CD4-positive, alpha-beta T cell treated with Interleukin-12 subunit alpha and Interleukin-12 subunit beta, for 1 hour (primary cell): ENCODE results near the gene TGIF1.
"Not testable (repeated sequence)": the region's sequence is repeated elsewhere in the genome, so short reads cannot be mapped to it uniquely, and the experiment has no call there.

Experiments
- DNase-seq: peaks from one replicate; pipeline ENCODE4 v3.0.0-alpha.2; 2020

The TGIF1 gene

GRCh38 chr18:3450012-3450798, at the start of gene TGIF1:
Gene TGIF1, plus strand, starts transcription at chr18:3450172. Its CDS starts 318 bp downstream, at chr18:3450490.
- peak; percentile 83 for DNase-seq

- DNase-seq = no peak
These were observed 49.2 kb upstream of the TGIF1 start for GRCh38 chr18:3400567-3401296.

- no peak for DNase-seq
These were observed 48.0 kb upstream of the TGIF1 start for GRCh38 chr18:3401669-3402620.

- peak; percentile 6 for DNase-seq
These were observed 47.0 kb upstream of the TGIF1 start for GRCh38 chr18:3402982-3403451.

GRCh38 chr18:3405713-3406112, 44.3 kb upstream of the TGIF1 start:
- no peak for DNase-seq

- DNase-seq = no peak
These were observed 41.9 kb upstream of the TGIF1 start for GRCh38 chr18:3408107-3408506.

GRCh38 chr18:3409811-3410210, 40.2 kb upstream of the TGIF1 start:
- no peak for DNase-seq

GRCh38 chr18:3410273-3410672, 39.7 kb upstream of the TGIF1 start:
- no peak for DNase-seq

- not testable (repeated sequence) for DNase-seq
These were observed 39.1 kb upstream of the TGIF1 start for GRCh38 chr18:3410876-3411275.

GRCh38 chr18:3411327-3411726, 38.6 kb upstream of the TGIF1 start:
- no peak for DNase-seq

GRCh38 chr18:3411854-3412268, 38.1 kb upstream of the TGIF1 start:
- DNase-seq = peak; percentile 42

- not testable (repeated sequence) for DNase-seq
These were observed 37.4 kb upstream of the TGIF1 start for GRCh38 chr18:3412528-3412927.

GRCh38 chr18:3415110-3415509, 34.9 kb upstream of the TGIF1 start:
- DNase-seq = no peak

GRCh38 chr18:3418083-3418482, 31.9 kb upstream of the TGIF1 start:
- no peak for DNase-seq

GRCh38 chr18:3420919-3421279, 29.1 kb upstream of the TGIF1 start:
- no peak for DNase-seq

GRCh38 chr18:3422905-3423304, 27.1 kb upstream of the TGIF1 start:
- no peak for DNase-seq

GRCh38 chr18:3424280-3424890, 25.6 kb upstream of the TGIF1 start:
- no peak for DNase-seq

- DNase-seq = no peak
These were observed 24.9 kb upstream of the TGIF1 start for GRCh38 chr18:3425030-3425429.

- DNase-seq = no peak
These were observed 24.5 kb upstream of the TGIF1 start for GRCh38 chr18:3425446-3425845.

- no peak for DNase-seq
These were observed 23.9 kb upstream of the TGIF1 start for GRCh38 chr18:3426074-3426473.

- no peak for DNase-seq
These were observed 22.0 kb upstream of the TGIF1 start for GRCh38 chr18:3427944-3428343.

- DNase-seq = no peak
These were observed 20.9 kb upstream of the TGIF1 start for GRCh38 chr18:3429121-3429520.

GRCh38 chr18:3434685-3435084, 15.3 kb upstream of the TGIF1 start:
- DNase-seq = no peak
